Peyer's patch (tissue), 4 donors: ENCODE measurements around the gene TINAG. TPM values are rescaled to one million over a fixed set of nuclear protein-coding genes. Genes with fewer than 3 reads are reported as not detected.

ENCODE experiments used
- DNase-seq, 3 donors: peaks; one replicate each; pipeline ENCODE4 v3.0.0-alpha.2; 2017 to 2019
- H3K27ac ChIP-seq, 4 donors: fragments of 200-600 bp; sonication (generic); one replicate each; pipeline ENCODE4 v1.5.1; 2016 to 2019
- H3K27me3 ChIP-seq, 2 donors: fragments of 200-600 bp; sonication (generic); one replicate each; pipeline ENCODE4 v1.5.1; 2019
- H3K36me3 ChIP-seq, 3 donors: fragments of 200-600 bp; sonication (generic); one replicate each; pipeline ENCODE4 v1.5.1; 2016 to 2019
- H3K4me1 ChIP-seq, 4 donors: fragments of 200-600 bp; sonication (generic); one replicate each; pipeline ENCODE4 v1.5.1; 2016 to 2019
- H3K4me3 ChIP-seq, 4 donors: fragments of 200-600 bp; sonication (generic); 1 replicate in 3 of 4; 2 replicates in 1 of 4; pipeline ENCODE4 v1.5.1; 2016 to 2019; ENCODE audit warnings: mild to moderate bottlenecking in 1 of 4
- H3K9me3 ChIP-seq, 4 donors: fragments of 200-600 bp; sonication (generic); one replicate each; pipeline ENCODE4 v1.5.1; 2016 to 2019; ENCODE audit warnings: mild to moderate bottlenecking in 1 of 4
- CTCF ChIP-seq, 6 experiments: fragments of 450-650 bp in 4 of 6; fragments of 200-600 bp in 2 of 6; sonication (generic) in 1 of 6; IDR thresholded peaks; one replicate each; pipeline ENCODE4 v1.5.1; 2017 to 2019; ENCODE audit warnings: antibody characterized with exemption in 6 of 6, mild to moderate bottlenecking in 3 of 6, moderate library complexity in 1 of 6
- POLR2A ChIP-seq, 2 donors: fragments of 450-650 bp; IDR thresholded peaks; one replicate each; pipeline ENCODE4 v1.5.1; 2017; ENCODE audit warnings: antibody characterized with exemption in 2 of 2, mild to moderate bottlenecking in 2 of 2, moderate library complexity in 2 of 2
- total RNA-seq, 4 donors: library from RNA; depleted of rRNA; stranded (reverse); fragments of >200 nt; gene quantifications; one replicate each; pipeline ENCODE4 v1.1.0, GENCODE V29; 2016

Gene TINAG
- total RNA-seq, 4 donors from 2014 or later: 2.5 to 95.8 (median 62.5) TPM

DNA sequence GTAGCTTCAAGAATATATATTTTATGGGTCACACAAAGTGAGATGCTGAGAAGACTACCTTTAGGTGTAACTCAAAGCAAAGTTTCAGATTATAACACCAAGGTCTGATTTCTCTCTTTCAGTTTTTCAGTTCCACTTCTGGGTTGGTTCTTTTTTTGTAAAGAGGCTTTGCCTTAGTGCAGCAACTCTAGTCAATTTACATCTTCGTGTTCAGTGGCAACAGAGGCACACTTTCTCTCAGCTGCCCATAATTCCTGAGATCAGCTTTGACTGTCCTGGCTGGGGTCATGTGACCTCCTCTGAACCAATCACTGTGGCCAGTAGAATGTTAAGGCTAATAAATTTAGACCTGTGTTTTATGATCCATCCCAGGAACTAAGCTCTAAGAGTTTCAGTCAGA lies 120.2 kb downstream of the TINAG start:
- no peak for DNase-seq

DNA sequence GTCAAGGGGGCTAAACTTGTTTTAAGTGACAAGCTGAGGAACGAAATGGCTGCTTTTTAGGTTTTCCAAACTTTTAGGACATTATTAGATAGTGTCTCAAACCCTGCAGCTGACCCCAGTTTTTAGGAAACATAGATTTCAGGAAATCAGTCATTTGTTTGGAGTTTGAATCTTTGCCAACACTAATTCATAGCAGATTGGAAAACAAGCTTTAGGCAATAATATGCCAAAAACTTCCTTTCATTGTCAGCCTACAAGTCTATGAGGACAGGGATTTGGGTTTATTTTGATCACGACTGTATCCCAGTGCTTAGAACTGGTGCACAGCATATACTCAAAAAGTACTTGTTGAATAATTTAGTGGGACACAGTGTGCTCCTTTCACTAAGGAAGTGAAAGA lies 123.2 kb downstream of the TINAG start:
- TF ChIP-seq POLR2A (IDR thresholded peaks at IDR 0.05) (no peak), CTCF (IDR thresholded peaks at IDR 0.05) (no peak)
- Histone ChIP-seq H3K9me3 (no peaks in the 10 kb centered on the region), H3K27me3 (no peaks in the 10 kb centered on the region), H3K27ac (no peak overlapping the region), H3K4me3 (no peak overlapping the region), H3K36me3 (no peaks in the 10 kb centered on the region), H3K4me1 (no peaks in the 10 kb centered on the region)
- DNase-seq: no peak

More for the DNA sequence above, 120.2 kb downstream of the TINAG start:
- TF ChIP-seq POLR2A (IDR thresholded peaks at IDR 0.05) (no peak), CTCF (IDR thresholded peaks at IDR 0.05) (no peak)
- H3K36me3 ChIP-seq: no peaks in the 10 kb centered on the region
- H3K27ac ChIP-seq: no peak overlapping the region
- no peaks in the 10 kb centered on the region for H3K4me1 ChIP-seq
- no peak overlapping the region for H3K4me3 ChIP-seq
- H3K27me3 ChIP-seq: no peaks in the 10 kb centered on the region
- no peaks in the 10 kb centered on the region for H3K9me3 ChIP-seq

Other genes with a start within 250 kb of the TINAG start
- 10 to 100 TPM in 2 of 4 donors, 1 to 10 TPM in 1, not detected in 1; 8.8 to 32.1 (median 15.3) TPM for gene MLIP, start 197.0 kb upstream of the TINAG start, total RNA-seq